ENCODE measurements around the gene MYRF. TPM values are rescaled to one million over a fixed set of nuclear protein-coding genes. Genes with fewer than 3 reads are reported as not detected.
A peak's percentile ranks its signal among the peaks of the same experiment; 100 is the strongest.

The MYRF gene
- total RNA-seq, 3 donors from 2014 or later: 7.8 to 15.6 (median 10.2) TPM

DNA sequence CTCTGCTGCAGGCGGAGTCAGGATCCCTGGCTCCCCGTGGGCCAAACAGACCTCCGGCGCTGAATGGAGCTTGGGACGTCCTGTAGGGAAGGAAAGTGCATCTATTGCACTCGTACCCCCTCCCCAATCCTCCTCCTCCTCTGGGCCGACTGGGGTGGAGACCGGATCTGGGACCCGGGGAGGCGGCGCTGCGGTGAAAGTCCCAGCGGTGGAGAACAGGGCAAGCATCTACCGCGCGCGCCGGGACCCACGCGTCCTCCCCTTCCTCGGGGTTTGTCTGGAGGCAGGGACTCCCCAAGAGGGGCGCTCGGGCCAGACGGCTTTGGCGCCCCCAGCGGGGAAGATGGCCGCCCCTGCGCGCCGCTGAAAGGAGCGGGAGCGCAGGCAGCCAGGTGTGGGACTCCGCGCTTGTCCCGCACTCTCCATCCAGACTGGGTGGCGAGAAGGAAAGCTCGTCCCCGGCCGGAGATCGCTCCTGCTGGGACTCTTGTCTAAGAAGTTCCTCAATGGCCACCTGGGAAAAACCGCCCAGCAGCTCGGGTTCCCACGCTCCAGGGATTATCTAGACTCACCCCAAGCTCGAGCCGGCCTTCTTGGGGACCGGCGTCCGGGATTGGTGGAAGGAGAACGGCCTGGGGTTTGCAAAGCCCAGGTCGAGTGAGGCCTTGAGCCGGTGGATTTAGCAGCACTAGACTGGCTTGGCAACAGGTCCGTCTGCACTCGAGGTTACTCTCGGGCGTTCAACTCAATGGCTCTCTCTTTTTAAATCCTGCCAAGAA, 76.4 kb downstream of the MYRF start:
- peaks cover 9% of the 10 kb centered on the region for H3K4me1 ChIP-seq (ENCODE audit: low read depth)
- H3K36me3 ChIP-seq (ENCODE audit: low read depth): no peaks in the 10 kb centered on the region
- no peak overlapping the region for H3K4me3 ChIP-seq
- intact Hi-C loops (cut with DNase I, micrococcal nuclease): no loop called here
- no peak for DNase-seq
- peak; percentile 23 for ATAC-seq
- TF ChIP-seq, protein P1, sequence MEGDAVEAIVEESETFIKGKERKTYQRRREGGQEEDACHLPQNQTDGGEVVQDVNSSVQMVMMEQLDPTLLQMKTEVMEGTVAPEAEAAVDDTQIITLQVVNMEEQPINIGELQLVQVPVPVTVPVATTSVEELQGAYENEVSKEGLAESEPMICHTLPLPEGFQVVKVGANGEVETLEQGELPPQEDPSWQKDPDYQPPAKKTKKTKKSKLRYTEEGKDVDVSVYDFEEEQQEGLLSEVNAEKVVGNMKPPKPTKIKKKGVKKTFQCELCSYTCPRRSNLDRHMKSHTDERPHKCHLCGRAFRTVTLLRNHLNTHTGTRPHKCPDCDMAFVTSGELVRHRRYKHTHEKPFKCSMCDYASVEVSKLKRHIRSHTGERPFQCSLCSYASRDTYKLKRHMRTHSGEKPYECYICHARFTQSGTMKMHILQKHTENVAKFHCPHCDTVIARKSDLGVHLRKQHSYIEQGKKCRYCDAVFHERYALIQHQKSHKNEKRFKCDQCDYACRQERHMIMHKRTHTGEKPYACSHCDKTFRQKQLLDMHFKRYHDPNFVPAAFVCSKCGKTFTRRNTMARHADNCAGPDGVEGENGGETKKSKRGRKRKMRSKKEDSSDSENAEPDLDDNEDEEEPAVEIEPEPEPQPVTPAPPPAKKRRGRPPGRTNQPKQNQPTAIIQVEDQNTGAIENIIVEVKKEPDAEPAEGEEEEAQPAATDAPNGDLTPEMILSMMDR (IDR thresholded peaks at IDR 0.05): no peak
- H3K9me3 ChIP-seq: no peaks in the 10 kb centered on the region

DNA sequence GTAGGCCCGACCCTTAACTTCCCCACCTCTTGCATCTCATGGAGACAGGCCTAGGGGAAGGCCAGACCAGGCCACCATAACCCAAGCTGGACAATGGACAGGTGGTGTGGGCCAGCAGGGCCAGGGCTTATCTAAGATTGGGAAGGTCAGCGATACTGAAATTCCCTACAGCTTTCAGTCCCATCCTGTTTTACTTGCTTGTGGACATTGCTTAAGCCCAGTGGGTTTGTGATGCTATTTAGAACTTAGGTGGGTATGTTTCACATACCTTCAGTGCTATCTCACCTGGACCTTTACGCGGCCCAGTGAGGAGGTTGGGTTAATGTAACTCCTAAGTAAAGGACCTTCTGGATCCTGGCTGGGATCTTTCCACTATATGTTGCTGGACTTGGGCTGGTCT, 77.4 kb downstream of the MYRF start:
- Histone ChIP-seq H3K4me1 (ENCODE audit: low read depth) (peaks cover 9% of the 10 kb centered on the region), H3K4me3 (no peak overlapping the region), H3K36me3 (ENCODE audit: low read depth) (no peaks in the 10 kb centered on the region), H3K9me3 (no peaks in the 10 kb centered on the region)
- intact Hi-C loops (cut with DNase I, micrococcal nuclease): no loop called here
- TF ChIP-seq, protein P1 (IDR thresholded peaks at IDR 0.05): no peak
- ATAC-seq (no peak), DNase-seq (no peak)

DNA sequence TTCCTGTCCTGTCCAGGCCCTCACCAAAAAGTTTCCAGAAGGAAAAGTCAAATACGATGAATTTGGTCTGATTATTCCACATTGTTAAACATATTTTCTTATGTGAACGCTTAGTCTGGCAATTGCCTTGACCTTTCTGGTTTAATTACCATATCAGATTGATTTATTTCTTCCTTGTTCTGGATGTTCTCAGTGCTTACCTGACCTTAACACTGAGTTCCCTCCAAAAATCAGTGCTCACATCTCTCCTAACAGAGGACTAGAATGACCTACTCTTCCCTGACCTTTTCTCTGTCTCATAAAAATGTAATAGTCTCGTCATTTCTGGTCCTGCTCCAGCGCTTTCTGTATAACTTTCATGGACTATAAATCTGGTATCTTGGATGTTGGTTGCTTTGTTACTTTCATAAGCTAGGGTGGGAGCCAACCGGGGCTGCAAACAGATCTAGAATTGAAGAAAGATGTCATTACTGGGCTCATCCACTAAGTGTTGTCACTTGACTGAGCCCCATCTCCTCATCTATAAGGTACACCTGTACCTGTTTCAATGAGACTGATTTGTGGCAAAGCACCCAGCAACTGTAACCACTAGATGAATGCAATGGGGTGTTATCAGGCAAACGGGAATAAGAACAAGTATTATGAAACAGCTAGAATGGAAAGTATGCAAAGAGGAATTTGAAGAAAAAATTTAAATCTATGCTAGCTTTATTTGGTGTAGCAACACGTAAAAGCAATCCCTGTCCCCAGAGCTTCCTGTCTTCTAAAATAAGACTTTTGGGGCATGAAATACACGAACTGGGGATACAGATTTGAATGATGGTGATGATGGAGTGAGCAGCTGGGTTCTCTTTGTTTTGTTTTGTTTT, 78.0 kb downstream of the MYRF start:
- Histone ChIP-seq H3K4me1 (ENCODE audit: low read depth) (peaks cover 9% of the 10 kb centered on the region), H3K4me3 (no peak overlapping the region), H3K9me3 (no peaks in the 10 kb centered on the region), H3K36me3 (ENCODE audit: low read depth) (no peaks in the 10 kb centered on the region)
- TF ChIP-seq, protein P1 (IDR thresholded peaks at IDR 0.05): no peak
- ATAC-seq (no peak), DNase-seq (no peak)
- intact Hi-C loops (cut with DNase I, micrococcal nuclease): no loop called here

DNA sequence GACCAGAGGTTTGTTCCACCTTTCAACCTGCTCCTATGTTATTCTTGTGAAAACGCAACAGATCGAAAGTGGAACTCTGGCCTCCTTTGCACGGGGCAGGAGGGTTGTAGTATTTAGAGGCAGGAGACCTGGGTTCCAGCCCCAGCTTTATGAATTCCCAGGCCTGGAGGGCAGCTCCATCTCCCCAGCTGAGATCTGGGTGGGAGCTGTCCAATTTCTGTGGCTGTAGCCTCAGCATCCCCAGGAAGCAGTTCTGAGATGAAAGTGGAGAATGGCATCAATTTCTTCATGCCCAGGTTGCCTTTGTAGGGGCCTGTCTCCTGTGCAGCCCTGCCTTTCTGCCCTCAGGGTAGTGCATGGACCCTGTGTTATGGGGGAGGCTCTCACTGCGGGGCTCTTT, 79.8 kb downstream of the MYRF start:
- DNase-seq: no peak
- TF ChIP-seq, protein P1 (IDR thresholded peaks at IDR 0.05): no peak
- Histone ChIP-seq H3K9me3 (no peaks in the 10 kb centered on the region), H3K4me3 (no peak overlapping the region), H3K4me1 (ENCODE audit: low read depth) (peaks cover 9% of the 10 kb centered on the region), H3K36me3 (ENCODE audit: low read depth) (no peaks in the 10 kb centered on the region)
- ATAC-seq: no peak
- intact Hi-C loops (cut with DNase I, micrococcal nuclease): no loop called here

DNA sequence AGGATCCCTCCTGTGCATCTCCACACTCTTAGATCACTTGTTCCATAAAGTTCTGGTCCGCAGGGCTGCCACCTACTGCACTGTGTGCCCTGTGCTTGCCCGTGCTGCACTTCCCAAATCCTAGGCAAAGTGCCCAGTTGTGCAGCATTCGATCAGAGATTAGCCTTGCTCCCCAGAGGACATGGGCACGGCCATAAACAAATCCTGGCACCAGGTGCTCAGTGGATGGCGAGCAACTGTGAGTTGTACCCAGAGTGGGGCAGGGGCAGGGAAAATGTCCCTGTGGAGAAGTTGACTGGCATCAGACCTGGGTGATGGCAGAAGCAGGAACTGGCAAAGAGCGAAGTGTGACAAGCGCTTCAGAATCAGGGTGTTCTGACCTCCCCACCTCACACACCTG, 80.3 kb downstream of the MYRF start:
- ATAC-seq (no peak), DNase-seq (no peak)
- intact Hi-C loops (cut with DNase I, micrococcal nuclease): no loop called here
- TF ChIP-seq, protein P1 (IDR thresholded peaks at IDR 0.05): no peak
- no peaks in the 10 kb centered on the region for H3K9me3 ChIP-seq
- H3K36me3 ChIP-seq (ENCODE audit: low read depth): no peaks in the 10 kb centered on the region
- no peak overlapping the region for H3K4me3 ChIP-seq
- peaks cover 4% of the 10 kb centered on the region for H3K4me1 ChIP-seq (ENCODE audit: low read depth)

Measured in mucosa of descending colon (tissue), 3 donors.